Measurements from ENCODE around the gene FMNL2.

- TF ChIP-seq CTCF (IDR thresholded peaks at IDR 0.05; ENCODE audit: low read length) (no peak), EZH2 (IDR thresholded peaks at IDR 0.05; ENCODE audit: borderline replicate concordance, low read length) (no peak)
These were observed 173.5 kb downstream of the FMNL2 start for GRCh38 chr2:152508446-152508845.
